DMS79 treated with DMSO at 0.1 percent for 48 hours (cell line): ENCODE data around the gene MRPL58.

ENCODE experiments used
- DNase-seq: peaks from one replicate; lab custom pipeline; 2025; lab: John Stamatoyannopoulos, UW

Gene MRPL58

GRCh38 chr17:75047398-75048098, 35.1 kb downstream of the MRPL58 start:
- no peak for DNase-seq

- no peak for DNase-seq
Measured at GRCh38 chr17:75048249-75048878, 35.9 kb downstream of the MRPL58 start.

GRCh38 chr17:75049057-75049456, 36.6 kb downstream of the MRPL58 start:
- no peak for DNase-seq

DNA sequence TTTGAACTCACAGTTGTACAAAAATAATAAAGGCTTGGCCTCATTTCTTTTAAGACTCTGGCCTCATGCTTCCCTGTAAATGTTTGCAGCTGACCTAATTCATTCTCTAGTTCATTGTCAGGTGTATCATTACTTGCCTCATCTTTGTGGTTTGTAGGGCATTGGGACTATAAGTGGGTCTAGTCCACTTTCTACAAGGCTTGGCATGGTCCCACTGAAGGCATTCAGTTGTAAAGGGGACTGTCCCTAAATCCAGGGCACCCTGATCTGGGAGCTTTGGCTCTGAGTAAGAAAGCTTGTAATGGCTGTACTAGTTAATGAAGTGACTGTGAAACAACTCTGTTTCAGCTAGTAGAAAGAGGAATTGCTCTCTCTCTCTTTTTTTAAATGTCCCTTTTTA, 37.2 kb downstream of the MRPL58 start:
- DNase-seq, result no peak

- no peak for DNase-seq
Measured at GRCh38 chr17:75051941-75052340, 39.5 kb downstream of the MRPL58 start.

GRCh38 chr17:75059369-75060345, 47.2 kb downstream of the MRPL58 start:
- DNase-seq, result peak; percentile 64

DNA sequence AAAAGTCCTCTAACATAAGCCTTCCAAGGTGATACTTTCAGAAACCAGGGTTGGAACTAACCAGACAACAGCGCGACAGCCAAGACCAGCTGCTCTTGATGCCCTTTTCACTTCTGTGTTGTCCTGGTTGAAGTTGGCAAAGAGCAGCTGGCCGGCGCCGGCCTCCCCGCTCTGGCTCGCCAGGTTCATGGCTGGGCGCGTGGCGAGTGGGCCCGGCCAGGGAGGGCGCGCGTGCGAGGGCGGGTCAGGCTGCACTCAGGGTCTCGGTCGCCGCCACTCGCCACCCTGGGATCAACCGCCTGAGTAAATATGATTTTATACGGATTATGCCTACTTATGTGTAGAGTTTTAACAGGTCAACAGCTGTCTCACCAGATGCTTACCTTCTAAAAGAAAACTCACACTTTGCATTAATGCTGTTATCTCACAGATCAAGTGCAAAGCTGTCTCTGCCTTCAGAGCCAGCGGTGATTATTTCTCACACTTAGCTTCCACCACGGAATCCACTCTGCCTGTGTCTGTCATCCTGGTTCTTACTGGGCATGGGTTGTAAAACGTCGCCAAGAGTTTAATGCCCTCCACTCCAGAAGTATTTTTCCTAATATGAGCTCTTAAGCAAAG, 48.1 kb downstream of the MRPL58 start:
- DNase-seq, result no peak

DNA sequence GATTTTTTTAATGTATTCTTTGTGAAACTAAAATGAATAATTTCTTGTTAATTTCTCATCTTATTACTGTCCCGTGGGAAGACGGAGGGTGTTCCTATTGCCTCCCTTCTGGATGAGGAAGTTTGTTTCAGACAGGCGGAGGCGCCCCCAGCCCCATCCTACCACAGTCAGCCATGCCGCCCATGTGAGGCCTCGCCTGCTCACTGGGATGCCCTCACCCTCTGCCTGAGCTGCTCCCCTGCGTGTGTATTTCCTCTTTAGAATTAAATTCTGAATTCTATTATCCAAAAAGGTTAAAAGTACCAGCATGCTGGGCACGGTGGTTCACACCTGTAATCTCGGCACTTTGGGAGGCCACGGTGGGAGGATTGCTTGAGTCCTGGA, 48.6 kb downstream of the MRPL58 start:
- DNase-seq, result no peak

DNA sequence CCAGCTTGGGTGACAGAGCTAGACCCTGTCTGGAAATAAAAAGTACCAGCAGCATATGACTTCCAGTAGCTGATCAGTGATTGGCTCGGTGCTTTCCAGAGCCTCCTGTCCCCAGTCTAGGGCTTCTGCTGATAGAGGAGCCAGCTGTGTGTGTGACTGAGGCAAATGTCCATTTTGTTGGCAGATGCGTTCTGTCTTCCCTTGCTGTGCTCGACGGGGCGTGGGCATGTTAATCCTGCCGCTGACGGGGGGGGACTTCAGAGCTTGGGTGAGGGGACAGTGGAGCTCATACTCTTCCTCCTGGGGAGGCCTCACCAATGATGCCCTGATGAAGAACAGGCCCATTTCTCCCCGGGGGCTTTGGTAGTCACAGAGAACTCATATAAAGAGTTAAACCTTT, 49.1 kb downstream of the MRPL58 start:
- DNase-seq, result no peak

DNA sequence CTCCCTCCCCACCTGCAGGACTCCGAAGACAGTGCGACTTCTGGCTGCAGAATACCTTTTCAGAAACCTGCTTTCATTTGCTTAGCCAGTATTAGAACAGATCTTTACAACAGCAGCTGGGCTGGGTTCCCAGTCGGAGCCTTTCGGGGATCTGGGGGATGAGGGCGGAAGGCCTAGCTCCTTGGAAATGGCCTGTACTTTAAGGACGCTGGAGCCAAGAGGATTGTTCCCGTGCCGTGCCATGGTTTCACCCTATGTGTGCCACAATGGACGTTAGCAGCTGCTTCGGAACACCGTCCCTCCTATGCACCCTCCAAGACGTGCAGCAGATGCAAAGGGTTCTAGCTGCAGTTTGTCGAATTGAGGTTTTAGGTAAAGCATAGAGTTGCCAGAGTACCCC, 50.7 kb downstream of the MRPL58 start:
- DNase-seq, result no peak

DNA sequence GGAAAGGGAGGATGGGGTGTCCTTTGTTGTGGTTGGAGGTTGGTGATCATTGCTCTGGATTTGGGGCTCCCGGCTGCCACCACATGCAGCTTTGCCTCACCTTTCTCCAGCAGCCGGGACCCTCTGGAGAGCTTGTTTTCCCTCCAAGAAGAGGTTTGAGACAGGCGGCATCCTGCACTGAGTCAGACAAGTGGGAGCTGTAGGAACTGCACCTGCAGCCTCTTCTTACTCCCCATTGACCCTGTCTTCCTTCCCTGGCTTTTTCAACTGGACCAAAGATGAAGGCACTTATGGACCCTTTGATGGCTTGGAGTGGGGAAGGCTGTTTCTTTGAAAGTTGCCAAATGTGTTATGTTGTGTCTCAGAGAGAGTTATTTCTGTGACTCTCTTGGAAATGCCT, 51.2 kb downstream of the MRPL58 start:
- no peak for DNase-seq

DNA sequence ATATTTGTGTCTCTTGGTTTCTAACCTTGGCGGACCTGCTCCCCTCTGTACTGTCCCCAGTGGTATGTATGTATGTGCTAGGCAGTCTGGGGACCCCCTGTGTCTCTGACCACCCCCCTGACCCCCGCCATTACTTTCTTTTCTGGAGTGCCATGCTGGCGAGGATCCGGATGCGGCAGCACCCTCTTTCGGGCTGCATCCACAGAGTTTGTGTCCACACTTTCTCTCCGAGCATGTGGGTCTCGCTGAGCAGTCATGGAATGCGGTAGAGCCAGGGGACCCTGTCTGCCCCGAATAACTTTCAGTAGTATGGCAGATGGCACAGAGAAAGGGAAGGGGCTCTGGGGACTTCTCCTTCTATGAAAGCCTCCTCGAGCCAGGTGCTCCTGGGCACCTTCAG, 51.6 kb downstream of the MRPL58 start:
- no peak for DNase-seq

DNA sequence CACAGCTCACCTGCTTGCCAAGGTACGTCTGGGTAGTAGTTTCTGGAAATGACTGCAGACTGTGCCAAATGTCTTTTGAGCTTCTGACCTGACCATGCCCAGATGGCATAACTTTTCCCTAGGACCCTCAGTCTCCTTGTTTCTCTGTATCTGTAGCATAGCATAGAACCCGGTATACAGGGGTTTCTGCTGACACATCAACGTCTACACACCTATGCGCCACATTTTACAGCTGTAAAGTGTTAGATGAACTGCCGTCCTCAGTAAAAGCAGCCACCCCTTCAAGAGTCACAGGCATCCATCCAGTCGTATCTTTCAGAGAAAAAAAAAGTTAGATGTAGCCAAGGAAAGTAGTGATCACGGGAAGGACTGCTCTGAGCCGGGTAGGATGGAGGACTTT, 52.0 kb downstream of the MRPL58 start:
- DNase-seq, result no peak

GRCh38 chr17:75064867-75065561, 52.5 kb downstream of the MRPL58 start:
- no peak for DNase-seq

DNA sequence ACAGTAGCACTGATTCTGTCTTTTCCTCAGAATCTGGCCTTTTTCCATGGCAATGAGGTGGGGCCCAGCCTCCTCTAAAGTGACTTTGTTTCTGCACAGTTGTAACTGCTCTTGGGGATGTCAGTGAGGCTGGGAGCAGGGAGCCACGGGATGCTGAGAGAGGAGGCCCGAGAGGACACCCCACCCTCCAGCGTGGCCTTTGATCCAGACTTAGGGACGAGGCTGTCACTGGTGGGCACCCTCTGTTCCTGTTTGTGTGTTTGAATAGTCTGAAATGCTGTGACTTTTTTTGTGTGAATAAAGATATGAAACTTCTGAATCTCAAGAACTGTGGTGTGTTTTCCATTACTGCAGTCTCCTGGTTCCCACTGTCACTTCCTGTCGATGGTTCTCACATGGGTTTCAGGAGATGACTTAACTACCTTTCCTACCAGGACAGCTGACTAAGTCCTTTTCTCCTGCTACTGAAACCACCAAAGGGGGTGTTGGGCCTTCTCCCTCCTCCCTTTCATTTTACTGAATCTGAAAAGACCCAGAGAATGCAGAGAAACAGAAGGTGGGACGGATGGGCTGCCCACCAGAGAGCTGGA, 53.2 kb downstream of the MRPL58 start:
- DNase-seq, result no peak

GRCh38 chr17:75067856-75068255, 55.4 kb downstream of the MRPL58 start:
- DNase-seq, result no peak

- DNase-seq, result no peak
Measured at GRCh38 chr17:75068750-75069149, 56.3 kb downstream of the MRPL58 start.

DNA sequence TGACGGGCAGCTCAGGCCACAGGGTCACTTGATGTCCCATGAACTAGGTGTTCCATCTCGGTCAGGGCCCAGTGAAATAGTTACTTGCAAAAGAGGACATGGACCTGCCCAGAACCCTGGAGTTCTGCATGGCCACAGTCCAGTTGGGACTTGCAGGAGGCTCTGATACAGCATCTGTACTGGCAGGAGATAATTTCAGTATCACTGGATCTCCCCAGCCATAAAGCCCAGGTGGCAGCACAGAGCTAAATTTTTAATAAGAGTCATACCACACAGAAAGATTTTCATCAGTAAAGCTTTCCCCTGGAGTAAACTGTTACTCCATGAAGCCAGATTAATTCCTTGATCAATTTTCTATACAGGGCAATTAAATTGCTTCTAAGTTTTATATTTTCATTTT, 57.3 kb downstream of the MRPL58 start:
- no peak for DNase-seq
